ENCODE data around the gene SLC1A1.

The SLC1A1 gene

DNA sequence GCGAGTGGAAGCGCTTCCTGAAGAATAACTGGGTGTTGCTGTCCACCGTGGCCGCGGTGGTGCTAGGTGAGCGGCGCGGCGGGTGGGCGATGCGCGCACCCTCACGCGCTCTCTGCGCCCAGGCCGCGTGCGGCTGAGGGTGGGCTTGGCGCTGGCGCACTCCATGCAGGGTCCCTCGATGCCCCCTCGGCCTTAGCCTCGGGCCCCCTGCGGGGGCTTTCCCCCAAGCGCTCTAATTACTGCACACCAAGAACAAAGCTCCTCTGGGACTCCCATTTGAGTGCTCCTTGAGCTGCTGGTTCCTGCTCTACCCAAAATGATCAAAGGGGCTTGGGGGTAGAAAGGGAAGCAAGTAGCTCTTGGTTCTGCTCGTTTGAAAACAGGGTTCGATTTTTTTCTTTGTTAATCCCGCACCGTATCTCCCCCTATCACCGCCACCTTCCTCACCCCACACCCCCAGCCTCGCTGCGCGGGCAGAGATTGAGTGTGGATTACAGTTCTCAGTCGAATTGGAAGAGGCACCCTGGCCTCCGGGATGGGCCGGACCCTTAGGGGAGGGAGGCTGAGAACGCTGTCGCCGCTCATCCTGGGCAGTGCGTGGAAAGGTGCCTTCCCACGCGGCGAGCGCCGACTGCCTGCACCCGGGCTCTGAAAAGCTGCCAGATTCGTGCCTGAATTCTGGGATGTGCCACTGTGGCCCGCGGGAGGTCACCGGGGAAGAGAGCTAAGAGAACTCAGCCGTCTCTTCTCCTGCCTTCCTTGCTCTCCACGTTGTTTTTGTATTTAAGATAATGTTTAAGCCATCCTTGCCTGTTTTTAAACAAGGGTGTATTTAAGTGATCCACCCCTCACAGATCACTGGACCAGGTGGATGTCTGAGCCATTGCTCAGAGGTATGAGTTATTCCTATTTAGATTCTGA, 697 bp downstream of the SLC1A1 start:
- TF ChIP-seq, protein P1, sequence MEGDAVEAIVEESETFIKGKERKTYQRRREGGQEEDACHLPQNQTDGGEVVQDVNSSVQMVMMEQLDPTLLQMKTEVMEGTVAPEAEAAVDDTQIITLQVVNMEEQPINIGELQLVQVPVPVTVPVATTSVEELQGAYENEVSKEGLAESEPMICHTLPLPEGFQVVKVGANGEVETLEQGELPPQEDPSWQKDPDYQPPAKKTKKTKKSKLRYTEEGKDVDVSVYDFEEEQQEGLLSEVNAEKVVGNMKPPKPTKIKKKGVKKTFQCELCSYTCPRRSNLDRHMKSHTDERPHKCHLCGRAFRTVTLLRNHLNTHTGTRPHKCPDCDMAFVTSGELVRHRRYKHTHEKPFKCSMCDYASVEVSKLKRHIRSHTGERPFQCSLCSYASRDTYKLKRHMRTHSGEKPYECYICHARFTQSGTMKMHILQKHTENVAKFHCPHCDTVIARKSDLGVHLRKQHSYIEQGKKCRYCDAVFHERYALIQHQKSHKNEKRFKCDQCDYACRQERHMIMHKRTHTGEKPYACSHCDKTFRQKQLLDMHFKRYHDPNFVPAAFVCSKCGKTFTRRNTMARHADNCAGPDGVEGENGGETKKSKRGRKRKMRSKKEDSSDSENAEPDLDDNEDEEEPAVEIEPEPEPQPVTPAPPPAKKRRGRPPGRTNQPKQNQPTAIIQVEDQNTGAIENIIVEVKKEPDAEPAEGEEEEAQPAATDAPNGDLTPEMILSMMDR (IDR thresholded peaks at IDR 0.05; ENCODE audit: poor library complexity, severe bottlenecking) = no peak
- Histone ChIP-seq H3K4me3 (ENCODE audit: severe bottlenecking) (peak overlapping the region; percentile 50), H3K27me3 (ENCODE audit: insufficient read depth, poor library complexity, severe bottlenecking) (no peaks in the 10 kb centered on the region), H3K27ac (ENCODE audit: poor library complexity, severe bottlenecking) (no peak overlapping the region), H3K9me3 (ENCODE audit: severe bottlenecking) (no peaks in the 10 kb centered on the region), H3K36me3 (ENCODE audit: low read depth) (no peaks in the 10 kb centered on the region), H3K4me1 (ENCODE audit: insufficient read depth, poor library complexity, severe bottlenecking) (peaks cover 3% of the 10 kb centered on the region)
- DNase-seq (ENCODE audit: low spot score) (no peak), ATAC-seq (ENCODE audit: low read depth) (peak; percentile 31)

DNA sequence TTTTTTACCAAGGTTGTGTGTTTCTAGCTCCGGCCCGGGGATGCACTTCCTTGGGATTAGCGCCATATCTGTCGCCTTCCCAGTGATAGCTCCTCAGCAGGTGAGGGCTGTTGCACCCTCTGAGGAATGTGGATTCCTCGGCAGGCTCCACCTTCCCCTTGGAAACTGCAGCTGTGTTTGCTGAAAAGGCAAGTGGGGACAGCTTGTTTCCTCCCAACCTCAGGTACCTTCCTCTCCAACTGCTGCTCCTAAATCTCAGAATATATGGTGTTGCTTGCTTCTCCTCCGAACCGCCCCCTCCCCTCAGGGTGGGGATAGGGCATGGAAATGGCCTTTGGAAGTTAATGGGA, 1.3 kb downstream of the SLC1A1 start:
- no peaks in the 10 kb centered on the region for H3K27me3 ChIP-seq (ENCODE audit: insufficient read depth, poor library complexity, severe bottlenecking)
- H3K4me1 ChIP-seq (ENCODE audit: insufficient read depth, poor library complexity, severe bottlenecking) = peaks cover 3% of the 10 kb centered on the region
- H3K27ac ChIP-seq (ENCODE audit: poor library complexity, severe bottlenecking) = no peak overlapping the region
- ATAC-seq (ENCODE audit: low read depth) (no peak; the same call in 2 of the 3 replicates), DNase-seq (ENCODE audit: low spot score) (no peak)
- TF ChIP-seq, protein P1 (IDR thresholded peaks at IDR 0.05; ENCODE audit: poor library complexity, severe bottlenecking) = no peak
- H3K36me3 ChIP-seq (ENCODE audit: low read depth) = no peaks in the 10 kb centered on the region
- H3K9me3 ChIP-seq (ENCODE audit: severe bottlenecking) = no peaks in the 10 kb centered on the region
- peak overlapping the region; percentile 50 for H3K4me3 ChIP-seq (ENCODE audit: severe bottlenecking)

DNA sequence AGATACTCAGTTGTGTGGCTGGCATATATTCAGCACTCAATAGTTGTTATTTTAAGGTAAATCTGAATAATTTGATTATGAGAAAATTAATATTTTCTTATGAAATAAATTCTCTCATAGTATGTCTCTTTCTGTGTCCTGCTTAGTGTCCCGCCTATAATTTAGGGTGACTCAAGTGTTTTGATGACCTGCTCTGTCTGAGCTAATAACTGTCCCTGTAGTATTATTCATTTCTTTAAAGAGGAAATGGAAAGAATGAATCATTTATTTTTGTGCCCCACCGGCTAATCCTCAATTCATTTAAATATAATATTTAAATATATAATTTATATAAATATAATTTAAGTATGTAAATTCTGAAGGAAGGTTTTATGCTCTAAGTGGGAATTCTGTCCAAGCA, 4.1 kb downstream of the SLC1A1 start:
- TF ChIP-seq, protein P1 (IDR thresholded peaks at IDR 0.05; ENCODE audit: poor library complexity, severe bottlenecking) = no peak
- DNase-seq (ENCODE audit: low spot score) = no peak
- Histone ChIP-seq H3K27ac (ENCODE audit: poor library complexity, severe bottlenecking) (no peak overlapping the region), H3K36me3 (ENCODE audit: low read depth) (no peaks in the 10 kb centered on the region), H3K27me3 (ENCODE audit: insufficient read depth, poor library complexity, severe bottlenecking) (no peaks in the 10 kb centered on the region), H3K4me1 (ENCODE audit: insufficient read depth, poor library complexity, severe bottlenecking) (peaks cover 3% of the 10 kb centered on the region), H3K9me3 (ENCODE audit: severe bottlenecking) (no peaks in the 10 kb centered on the region), H3K4me3 (ENCODE audit: severe bottlenecking) (no peak overlapping the region)
- ATAC-seq (ENCODE audit: low read depth) = no peak

DNA sequence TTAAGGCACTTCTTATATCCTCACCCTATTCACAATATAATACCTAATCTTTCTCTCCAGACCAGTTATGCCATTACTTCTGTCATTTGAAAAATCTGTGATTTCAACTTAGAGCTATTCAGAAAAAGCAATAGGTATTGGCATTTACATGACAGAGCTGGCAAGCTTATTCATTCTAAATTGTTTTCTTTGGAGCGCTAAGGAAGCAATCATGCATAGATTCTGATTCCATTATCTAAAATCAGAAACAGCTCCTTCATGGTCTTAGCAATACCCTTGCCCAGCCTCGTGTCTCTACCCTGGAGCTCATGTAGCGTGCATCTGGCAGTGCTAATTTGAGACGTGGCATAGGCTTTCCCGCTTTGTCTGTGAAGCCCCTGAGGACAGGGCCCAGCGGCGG, 4.5 kb downstream of the SLC1A1 start:
- Histone ChIP-seq H3K4me1 (ENCODE audit: insufficient read depth, poor library complexity, severe bottlenecking) (peaks cover 3% of the 10 kb centered on the region), H3K27ac (ENCODE audit: poor library complexity, severe bottlenecking) (no peak overlapping the region), H3K27me3 (ENCODE audit: insufficient read depth, poor library complexity, severe bottlenecking) (no peaks in the 10 kb centered on the region), H3K9me3 (ENCODE audit: severe bottlenecking) (no peaks in the 10 kb centered on the region), H3K36me3 (ENCODE audit: low read depth) (no peaks in the 10 kb centered on the region), H3K4me3 (ENCODE audit: severe bottlenecking) (no peak overlapping the region)
- DNase-seq (ENCODE audit: low spot score) (no peak), ATAC-seq (ENCODE audit: low read depth) (no peak)
- TF ChIP-seq, protein P1 (IDR thresholded peaks at IDR 0.05; ENCODE audit: poor library complexity, severe bottlenecking) = no peak

DNA sequence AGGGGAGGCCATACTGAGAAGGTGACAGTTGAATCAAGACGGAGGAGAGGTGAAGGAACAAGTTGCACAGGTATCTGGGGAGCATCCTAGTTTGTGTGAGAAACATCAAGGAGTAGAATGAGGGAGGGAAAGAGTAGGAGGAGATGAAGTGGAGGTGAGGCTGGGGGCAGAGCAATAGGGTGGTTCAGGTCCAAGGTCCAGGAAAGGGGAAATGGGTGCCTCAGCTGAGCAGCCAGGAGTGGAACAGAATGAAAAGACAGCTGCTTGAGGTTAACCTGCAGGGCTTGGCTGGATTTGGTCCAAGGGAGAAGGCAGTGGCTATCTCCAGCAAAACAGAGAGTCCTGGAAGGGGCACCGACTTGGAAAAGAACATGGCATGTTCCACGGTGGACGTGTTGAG, 5.3 kb downstream of the SLC1A1 start:
- H3K4me3 ChIP-seq (ENCODE audit: severe bottlenecking) = no peak overlapping the region
- ATAC-seq (ENCODE audit: low read depth) (no peak), DNase-seq (ENCODE audit: low spot score) (no peak)
- no peak overlapping the region for H3K27ac ChIP-seq (ENCODE audit: poor library complexity, severe bottlenecking)
- H3K4me1 ChIP-seq (ENCODE audit: insufficient read depth, poor library complexity, severe bottlenecking) = peaks cover 3% of the 10 kb centered on the region
- no peaks in the 10 kb centered on the region for H3K27me3 ChIP-seq (ENCODE audit: insufficient read depth, poor library complexity, severe bottlenecking)
- TF ChIP-seq, protein P1 (IDR thresholded peaks at IDR 0.05; ENCODE audit: poor library complexity, severe bottlenecking) = no peak
- no peaks in the 10 kb centered on the region for H3K9me3 ChIP-seq (ENCODE audit: severe bottlenecking)
- no peaks in the 10 kb centered on the region for H3K36me3 ChIP-seq (ENCODE audit: low read depth)
